Activated CD4-positive, CD25-positive, alpha-beta regulatory T cell treated with anti-CD3 and anti-CD28 coated beads, Interleukin-2, amount 50 U/mL, for 24 hours (primary cell): ENCODE measurements around the gene PLCB4.

ENCODE experiments used
- ATAC-seq, 2 donors: fragments of 150-1000 bp; cut with Tn5 transposase; one replicate each; pipeline ENCODE4 v1.10.0; 2021; ENCODE audit warnings: mild to moderate bottlenecking in 1 of 2, moderate library complexity in 1 of 2

The PLCB4 gene

DNA sequence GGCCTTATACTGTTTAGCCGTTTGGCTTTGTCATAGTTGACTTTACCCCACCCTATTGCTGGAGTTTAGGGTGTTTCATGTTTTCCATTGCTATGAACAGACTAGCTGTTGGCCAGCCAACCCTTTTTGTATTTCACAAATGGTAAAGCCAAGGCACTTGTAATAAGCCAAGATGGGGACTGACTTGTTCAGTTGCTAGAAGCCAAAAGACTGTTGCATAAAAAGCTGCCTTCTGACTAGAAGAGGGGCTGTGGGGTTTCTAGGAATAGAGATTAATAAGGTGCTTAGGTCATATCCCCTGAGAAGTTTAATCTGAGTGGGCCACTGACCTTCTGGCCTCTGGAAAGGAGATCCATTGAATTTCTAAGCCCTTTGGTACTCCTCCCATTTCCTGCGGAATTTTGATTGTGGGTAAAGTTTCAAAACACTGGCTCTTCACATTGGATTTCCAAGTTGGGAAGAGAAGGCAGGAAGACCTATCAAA, 211.1 kb downstream of the PLCB4 start:
- ATAC-seq: no peak

DNA sequence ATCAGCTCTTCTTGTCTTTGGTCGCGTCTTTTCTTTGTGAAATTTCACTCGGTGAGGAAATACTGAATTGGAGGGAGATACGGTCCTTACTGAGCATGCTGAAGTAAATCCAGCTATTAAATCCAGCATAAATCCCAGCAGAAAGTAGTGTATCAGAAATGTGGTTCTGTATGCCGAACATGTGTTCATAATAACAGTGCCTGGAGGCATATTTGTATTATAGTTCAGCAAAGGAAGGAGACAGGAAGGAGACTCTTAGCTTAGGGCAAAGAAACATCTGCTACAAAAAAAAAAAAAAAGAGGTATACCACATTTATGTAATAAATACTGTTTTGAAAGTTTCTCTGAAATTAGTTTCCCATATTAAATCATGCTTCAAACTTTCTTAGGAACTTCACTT, 211.8 kb downstream of the PLCB4 start:
- ATAC-seq: no peak

DNA sequence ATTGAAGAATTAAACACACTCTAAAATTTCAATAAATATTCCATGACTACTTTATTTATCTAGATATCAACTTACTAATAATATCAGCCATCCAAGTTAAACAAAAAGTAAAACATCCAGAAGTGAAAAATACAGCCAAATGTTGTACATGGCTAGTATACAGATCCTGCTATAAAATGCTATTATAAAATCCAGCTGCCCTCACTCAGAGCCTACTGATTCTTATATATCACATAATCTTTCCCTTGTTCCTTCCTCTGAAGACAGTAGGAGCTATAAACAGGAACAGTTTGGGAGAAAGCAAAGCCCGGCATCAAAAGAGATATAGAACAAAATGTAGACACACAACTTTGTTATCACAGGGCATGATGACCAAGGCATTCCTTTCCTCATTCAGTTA, 212.9 kb downstream of the PLCB4 start:
- no peak for ATAC-seq

DNA sequence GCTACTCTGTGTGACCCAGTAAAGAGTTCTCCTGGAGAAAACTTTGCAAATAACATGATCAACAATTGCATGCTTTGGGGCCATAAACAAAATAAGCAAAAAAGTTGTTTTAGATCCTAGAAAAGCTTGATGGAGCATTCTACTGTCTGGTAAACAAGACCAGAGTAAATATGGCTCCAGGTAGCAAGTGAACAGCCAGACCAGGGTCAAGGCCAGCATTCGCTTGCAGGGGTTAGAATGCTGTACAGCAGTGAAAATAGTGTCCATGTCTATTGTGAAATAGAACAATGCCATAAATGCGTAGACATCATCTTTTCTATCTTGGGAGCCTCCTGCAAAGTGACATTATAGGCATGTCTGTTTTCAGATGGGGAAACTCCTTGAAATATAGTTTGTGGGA, 216.7 kb downstream of the PLCB4 start:
- ATAC-seq: no peak

DNA sequence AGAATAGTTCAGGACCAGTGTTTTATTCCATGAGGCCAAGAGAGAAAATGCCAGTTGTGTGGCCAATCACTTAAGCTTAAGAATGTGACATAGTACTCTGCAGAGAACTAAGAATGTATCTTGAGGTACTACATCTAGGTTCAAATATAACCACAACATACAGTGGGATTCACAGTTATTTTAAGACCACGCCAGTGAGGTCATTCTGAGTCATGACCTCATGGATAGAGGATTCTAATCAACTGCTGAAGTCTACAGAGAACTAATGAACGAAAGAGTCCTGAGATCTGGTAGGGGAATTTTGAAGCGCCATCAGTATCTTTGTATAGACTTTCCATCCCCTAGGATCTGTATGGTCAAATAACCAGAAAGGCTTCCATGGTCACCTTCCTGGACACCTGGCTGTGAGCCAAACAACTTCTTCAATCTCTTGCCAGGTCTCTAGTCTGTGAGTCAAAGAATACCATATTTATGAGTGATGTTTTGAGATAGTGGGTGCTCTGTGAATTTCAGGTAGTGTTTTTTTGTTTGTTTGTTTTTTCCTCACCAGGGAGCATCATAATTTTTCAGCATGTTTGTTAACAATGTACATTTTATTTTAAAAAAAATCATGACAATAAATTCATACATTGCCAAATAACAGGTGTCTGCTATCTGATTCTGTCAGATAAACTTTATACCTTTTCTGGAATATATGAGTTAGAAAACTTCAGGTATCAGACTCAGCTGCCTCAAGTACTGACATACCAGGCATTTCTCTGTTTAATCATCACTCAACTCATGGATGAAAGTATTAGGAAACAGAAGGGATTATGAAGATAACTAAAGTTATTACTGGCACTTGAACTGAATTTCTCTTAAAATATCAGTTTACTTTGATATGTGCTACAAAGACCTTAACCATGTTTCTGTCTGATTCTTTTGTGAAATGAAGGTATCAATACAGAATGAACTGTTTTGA, 217.9 kb downstream of the PLCB4 start:
- no peak for ATAC-seq

DNA sequence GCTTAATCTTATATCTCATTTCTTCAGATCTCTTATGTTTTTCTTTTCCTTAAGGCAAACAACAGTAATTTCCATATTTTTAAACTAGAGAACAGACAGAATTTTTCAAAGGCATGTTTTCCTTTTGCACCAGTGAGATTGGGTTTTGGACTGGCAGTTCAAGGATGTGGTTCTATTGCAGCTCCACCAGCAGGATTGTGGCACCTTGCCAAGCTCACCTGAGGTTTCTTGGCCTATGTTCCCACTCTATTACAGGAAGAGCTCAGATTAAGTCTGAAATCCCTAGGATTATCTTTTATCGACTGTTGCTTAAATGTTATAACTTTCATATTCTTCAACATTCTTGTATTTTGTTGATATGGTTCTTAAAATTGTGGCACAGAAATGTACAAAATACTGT, 218.9 kb downstream of the PLCB4 start:
- ATAC-seq: no peak

DNA sequence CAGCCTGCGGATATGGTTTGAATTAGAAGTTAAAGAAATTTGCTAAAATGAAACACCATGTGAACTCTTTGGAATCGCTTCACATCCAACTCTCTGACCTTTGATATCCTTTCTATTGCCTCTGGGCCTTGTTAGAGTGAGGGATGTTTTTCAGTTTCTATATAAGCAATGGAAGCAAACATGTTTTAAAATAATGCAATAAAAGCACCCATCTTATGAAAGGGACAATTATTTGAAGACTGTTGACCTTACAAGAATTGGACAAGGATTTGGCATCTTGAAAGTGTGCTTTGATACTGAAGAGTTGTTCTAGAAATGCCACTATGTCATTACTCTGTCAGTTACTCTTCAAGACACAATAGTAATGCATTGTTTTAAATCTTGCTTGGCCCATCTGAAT, 221.4 kb downstream of the PLCB4 start:
- no peak for ATAC-seq

DNA sequence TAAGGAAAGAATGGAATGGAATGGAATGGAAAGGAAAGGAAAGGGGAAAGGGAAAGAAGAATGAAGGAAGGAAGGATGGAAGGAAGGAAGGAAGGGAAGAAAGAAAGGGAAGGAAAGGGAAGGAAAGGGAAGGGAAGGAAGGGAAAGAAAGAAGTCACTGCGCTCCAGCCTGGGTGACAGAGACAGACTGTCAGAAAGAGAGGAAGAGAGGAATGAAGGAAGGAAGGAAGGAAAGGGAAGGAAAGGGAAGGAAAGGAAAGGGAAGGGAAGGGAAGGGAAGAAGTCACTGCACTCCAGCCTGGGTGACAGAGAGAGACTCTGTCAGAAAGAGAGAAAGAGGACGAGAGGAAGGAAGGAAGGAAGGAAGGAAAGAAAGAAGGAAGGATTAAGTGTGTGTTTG, 224.3 kb downstream of the PLCB4 start:
- no peak for ATAC-seq

DNA sequence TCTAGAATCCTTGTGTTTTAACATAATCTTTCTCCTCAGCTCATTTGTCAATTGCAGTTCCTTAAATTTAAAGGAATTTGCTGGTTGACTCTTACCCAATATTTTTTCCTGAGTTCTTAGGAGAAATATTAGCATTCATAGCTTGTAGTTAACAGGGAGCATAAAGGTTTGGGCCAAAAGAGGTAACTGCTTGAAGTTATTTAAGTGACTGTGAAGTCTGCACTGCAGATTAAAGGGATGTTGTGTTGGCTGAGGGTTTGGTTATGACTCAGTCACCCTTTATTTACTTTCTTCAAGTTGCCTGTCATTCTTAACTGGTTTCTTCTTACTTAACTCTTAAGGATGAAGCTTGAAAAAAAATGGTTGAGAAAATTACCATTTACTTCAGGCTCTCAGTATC, 225.2 kb downstream of the PLCB4 start:
- no peak for ATAC-seq

DNA sequence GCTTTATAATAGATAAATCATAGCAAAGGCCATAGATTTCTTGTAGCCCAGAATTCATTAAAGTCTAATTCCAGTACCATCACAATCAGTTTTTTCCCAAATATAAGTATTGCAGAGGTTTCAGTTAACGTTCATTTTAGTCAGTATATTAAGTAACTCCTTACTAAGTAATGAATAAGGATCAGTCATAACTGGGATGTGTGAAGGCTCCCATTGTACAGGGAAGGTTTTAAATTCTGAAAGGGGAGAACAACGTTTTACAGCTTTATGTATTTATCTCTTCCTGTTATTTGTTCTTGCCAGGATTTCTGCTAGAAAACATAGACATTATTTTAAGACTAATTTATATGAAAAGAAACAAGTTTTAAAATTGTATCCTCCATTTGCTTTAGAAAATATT, 230.0 kb downstream of the PLCB4 start:
- ATAC-seq: no peak

DNA sequence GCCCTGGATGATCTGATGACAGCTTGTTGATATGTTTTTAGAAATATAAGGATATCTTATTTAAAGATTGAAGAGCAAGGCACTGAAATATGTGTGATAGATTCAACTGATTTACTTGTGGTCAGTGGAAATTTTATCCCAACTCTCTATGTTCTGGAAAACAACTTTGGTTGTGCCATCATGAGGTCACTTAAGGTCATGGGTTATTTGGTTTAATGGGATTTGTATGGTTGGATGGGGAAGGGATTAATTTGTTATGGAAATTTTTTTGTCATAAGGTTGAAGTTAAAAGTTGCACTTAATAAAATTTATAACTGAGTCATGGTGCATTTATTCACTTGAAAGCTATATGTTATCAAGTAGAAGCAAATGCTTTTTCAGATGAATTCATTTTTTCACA, 231.2 kb downstream of the PLCB4 start:
- no peak for ATAC-seq

DNA sequence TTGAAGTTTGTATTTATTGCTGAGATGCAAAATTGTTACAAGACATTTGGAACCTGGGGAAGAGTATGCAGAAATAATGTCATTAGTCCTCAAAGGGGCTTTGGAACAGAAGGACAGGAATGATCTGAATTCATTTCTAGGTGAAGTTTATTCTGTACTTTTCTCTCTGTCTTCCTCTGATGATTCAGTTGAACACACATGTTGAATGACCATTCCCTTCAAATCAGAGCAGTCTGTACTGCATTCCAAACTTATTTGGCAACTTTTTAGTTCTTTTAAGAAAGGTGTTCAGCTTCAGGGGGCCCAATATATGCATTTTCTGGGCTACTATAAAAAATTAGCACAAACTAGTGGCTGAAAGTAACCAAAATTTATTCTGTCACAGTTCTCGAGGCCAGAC, 231.6 kb downstream of the PLCB4 start:
- ATAC-seq: no peak

DNA sequence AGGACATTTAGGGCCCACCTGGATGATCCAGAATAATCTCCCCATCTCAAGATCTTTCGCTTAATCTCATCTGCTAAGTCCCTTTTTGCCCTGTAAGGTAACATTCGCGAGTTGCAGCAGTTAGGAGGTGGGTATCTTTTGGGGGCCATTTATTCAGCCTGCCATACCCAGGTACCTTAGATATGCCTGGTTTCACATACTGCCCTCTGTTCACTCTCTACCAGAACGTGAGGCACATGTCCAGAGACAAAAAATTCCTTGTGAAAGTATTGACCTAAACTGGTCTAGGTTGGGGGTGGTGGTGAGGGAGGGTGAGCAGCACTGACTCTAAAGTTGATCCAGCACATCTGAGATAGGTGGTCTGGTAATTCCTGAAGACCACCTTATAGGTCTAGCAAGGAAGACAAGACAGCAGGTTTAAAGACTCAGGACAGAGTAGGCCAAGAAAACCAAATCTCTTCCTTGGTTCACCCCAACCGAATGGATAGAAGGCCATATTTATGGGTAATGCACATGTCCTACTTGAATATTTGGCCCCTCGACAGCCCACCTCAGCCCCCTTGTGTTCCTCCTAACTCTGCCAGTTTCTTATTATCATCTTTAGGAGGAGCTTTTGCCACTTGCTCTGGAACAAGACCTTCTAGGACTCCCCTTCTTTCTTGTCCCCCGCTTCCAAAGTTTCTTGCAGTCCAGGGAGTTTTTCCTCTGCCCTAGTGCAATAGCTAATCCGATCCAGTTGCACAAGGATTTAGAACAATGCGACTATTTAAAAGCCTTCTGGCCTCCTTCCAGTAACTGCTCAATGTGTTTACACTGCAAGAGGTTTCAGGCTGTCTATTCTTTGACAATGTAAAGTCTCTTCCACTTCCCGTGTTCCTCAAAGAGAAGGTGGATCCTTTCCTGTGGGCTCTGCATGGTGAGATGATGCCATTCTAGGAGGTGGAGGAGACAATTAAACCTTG, 232.5 kb downstream of the PLCB4 start:
- no peak for ATAC-seq

DNA sequence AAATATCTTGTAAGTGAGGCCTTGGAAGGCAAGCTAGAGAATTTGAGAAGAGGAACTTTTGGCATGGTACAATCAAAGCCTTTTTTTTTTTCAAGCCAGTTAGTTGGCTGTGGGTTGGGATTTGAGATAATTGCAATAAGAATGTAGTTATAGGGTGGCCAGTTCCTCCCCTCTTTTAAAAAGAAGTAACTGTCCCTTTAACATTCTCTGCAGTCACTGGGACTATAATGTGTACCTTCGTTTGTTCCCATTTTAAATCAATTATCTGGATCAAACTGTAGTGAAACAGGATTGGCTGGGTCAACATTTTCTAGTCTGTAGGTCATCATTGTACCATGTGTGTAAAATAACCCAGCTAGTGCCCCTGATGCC, 233.2 kb downstream of the PLCB4 start:
- no peak for ATAC-seq

DNA sequence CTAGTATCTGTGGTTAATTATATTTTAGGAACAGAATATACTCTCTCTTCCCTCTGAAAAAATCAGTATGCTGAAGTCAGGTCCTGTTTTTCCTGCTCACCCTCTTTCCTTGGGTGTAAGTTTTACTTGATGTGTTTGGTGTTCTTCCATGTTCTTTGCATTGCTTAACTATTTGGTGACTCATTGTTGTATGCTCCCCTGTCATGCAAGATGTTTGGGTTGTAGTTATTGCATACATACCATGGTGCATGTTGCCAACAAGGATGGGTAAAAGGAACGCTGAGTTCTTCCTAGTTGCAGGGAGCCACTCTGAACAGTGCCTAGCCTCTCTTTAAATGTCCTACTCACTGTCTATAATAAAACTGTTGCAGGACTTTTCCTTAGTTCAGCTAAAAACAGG, 237.6 kb downstream of the PLCB4 start:
- ATAC-seq: no peak

DNA sequence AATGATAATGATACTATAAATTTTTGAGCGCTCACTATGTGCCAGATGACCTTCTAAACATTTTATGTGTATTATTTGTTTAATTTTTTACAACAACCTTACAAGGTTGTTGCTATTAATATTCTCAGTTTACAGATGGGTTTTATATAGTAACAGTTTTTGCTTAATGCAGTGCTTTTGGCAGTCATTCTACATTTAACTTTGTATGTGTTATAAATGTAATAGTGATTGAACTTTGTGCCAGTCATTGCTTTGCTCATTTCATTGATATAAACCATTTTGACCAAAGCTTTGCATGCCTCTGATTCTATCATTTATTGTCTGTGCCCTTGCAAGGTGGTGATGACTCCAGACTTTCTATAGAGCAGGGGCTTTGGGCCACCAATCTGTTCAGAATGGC, 239.2 kb downstream of the PLCB4 start:
- no peak for ATAC-seq

DNA sequence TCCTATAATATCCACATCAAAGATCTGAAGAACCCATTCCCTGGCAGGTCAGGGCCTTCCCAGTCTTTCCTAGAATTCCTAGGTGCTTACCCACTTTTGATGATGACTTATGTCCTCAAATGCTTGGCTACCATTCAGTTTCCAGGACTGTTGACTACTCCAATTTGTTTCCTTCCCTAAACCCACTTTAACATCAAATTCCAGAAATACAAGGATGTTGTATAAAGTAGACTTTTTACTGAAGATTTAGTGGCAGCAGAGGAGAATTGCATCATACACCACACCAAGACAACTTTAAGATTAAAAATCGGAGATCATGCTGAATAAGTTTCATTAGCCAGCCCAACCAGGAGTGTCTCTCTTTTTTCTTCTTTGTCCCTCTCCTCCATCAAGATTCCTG, 242.2 kb downstream of the PLCB4 start:
- no peak for ATAC-seq

DNA sequence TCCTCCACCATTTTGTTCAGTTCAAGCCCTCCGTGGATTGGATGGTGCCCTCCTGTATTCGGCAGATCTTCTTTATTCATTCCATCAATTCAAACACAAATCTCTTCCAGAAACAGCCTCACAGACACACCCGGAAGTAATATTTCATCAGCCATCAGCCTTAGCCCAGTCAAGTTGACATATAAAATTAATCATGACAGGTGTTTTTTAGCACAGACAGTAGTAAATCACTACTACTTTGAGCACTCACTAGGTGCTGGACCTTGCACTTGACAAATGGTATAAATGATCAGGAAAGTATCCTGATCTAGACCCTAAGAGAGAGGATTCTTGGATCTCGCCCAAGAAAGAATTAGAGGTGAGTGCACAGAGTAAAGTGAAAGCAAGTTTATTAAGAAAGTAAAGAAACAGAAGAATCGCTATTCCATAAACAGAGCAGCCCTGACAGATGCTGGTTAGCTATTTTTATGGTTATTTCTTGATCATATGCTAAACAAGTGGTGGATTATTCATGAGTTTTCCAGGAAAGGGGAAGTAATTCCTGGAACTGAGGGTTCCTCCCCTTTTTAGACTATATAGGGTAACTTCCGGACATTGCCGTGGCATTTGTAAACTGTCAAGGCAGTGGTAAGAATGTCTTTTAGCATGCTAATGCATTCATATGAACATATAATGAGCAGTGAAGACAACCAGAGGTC, 250.9 kb downstream of the PLCB4 start:
- ATAC-seq: no peak

DNA sequence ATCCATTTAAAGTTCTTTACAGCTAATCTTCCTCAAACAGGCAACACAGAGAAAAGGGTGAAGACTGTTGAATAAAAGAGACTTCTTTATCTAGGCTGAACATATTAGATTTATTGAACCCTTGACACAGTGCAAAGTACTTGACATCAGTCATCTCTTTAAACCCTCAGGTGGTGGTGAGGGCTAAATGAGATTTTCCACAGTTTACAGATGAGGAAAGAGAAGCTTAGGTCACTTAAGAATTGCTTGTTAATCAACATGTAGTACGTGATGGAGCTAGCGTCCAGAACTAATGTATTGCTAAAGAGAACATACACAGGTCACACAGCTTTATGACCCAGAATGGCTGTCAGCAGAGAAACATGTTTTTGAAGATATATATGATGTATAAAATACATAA, 252.1 kb downstream of the PLCB4 start:
- ATAC-seq: no peak

DNA sequence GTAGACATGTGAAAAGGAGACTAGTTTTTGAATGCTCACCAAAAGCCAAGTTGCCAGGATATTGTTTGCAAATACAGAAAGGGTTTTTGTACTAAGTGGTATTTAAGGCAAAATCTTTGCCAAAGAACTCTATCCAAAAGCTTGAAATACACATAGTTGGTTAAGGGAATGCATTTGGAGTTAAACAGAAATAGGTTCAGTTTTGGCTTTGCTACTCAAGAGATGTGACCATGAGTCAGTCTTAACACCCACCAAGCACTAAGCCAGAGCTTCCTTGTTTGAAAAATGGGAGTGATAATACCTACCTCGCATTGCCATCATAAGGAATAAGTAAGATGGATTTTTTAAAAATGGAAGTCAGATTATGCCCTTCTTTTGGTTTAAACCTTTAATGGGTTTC, 253.8 kb downstream of the PLCB4 start:
- no peak for ATAC-seq

DNA sequence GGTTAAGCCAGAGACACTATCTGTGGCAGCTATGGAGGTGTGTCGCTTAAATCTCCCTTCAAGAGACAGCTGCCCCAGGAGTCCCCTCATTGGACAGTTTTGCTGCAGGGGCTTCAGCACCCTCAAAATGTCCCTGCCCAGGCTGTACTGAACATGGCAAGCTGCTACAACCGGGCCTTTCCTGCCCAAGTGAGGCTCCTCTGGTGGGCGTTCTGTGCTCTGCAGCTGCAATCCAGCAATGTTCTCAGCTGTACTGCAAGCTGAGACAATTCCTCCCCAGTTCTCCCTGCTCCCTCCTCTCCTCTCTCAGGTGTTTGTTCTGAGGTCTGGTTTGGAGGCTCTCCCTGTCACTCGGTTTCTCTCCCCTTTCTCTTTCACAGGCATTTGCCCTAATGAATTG, 254.7 kb downstream of the PLCB4 start:
- ATAC-seq: peak in 1 of 2 donors; percentile 13

DNA sequence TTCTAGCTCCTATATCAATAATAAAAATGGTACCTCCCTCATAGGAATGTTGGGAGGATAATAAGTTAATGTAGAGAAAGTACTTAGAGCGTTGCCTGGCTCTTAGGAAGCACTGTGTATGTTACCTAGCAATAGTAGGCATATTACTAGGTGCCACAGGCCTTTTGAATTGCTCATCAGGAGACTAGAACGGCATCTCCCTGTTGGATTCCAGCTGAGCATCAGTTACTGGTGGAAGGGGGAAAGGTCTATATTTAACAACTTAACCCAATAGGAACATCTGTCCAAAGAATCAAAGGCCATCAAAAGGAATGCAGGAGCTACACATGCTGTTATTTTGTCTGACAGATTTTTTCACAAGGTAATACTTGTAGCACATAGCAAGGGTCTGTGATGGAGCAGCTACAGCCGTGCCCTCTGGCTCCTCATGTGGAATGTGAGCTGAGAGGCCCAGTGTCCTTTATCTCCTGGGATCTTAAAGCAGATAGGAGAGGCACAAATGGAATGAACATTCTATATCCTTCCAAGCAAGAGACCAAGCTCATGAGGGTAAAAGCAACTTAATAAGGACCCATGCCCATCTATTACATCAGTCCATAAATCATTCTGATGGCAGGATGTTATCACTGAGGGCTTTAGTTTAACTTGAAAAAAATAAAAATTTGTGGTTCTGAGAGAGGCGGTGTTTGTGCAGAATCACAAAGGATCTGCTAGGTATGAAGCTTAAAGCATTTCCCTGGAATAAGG, 260.6 kb downstream of the PLCB4 start:
- no peak for ATAC-seq
